Measurements from ENCODE around the gene D2HGDH. TPM values are rescaled to one million over a fixed set of nuclear protein-coding genes. Genes with fewer than 3 reads are reported as not detected.
"Not testable (repeated sequence)": the region's sequence is repeated elsewhere in the genome, so short reads cannot be mapped to it uniquely, and the experiment has no call there.

D2HGDH gene
- total and polyA plus RNA-seq, 8 donors, result 14.9 to 116 (median 25.6) TPM

DNA sequence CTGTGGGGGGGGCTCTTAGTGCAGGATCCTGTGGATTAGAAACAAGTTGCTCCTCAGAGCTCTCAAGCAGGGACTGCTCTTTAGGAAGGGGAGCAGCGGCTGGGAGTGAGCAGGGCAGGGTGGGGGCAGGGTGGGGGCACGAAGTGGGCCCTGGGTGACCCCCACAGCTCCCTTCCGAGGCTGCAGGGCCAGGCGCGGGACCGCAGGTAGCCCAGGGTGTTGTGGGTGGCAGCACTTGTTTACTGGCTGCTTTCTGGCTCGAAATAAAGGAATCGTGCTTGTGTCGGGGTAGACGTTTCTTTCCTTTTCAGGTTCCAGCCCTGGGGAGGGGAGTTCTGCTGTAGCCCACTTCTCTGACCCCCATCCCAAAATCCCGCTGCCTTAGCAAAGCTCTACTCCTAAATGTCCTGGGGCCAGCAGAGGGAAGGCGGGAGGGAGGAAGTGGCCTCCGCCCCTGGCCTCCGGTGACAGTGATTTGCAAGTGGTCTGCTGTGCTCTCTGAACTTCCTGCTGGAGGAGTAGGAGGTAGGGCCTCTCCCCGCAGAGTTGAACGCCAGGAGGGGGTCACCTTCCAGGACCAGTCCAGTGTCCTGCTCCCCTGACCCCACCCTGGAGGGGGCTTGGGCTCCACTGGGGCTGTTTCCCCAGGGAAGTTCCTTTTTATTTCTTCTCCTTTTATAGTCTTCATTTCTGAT lies 82.8 kb downstream of the D2HGDH start:
- no peak for FAIRE-seq
- no peak for ATAC-seq

GRCh38 chr2:241817821-241818215 lies 83.4 kb downstream of the D2HGDH start:
- H3K27ac ChIP-seq; H3K9me3 ChIP-seq; ATAC-seq; FAIRE-seq; DNase-seq; H3K4me3 ChIP-seq; intact Hi-C loops (cut with DNase I); H3K4me1 ChIP-seq; H3K36me3 ChIP-seq; H3K27me3 ChIP-seq: not testable (repeated sequence)
- WGBS, 2 donors, result 87 to 88% methylated on average over 9 to 10 of the region's 10 CpGs

More for the DNA sequence above, 82.8 kb downstream of the D2HGDH start:
- H3K27ac ChIP-seq, result no peak overlapping the region
- 63 to 69% methylated on average over 16 of the region's 16 CpGs for WGBS, 2 donors
- H3K36me3 ChIP-seq, result no peaks in the 10 kb centered on the region
- DNase-seq, result peak in 1 of 6 donors; percentile 37
- H3K4me1 ChIP-seq, result no peaks in the 10 kb centered on the region
- TF ChIP-seq, protein P1, sequence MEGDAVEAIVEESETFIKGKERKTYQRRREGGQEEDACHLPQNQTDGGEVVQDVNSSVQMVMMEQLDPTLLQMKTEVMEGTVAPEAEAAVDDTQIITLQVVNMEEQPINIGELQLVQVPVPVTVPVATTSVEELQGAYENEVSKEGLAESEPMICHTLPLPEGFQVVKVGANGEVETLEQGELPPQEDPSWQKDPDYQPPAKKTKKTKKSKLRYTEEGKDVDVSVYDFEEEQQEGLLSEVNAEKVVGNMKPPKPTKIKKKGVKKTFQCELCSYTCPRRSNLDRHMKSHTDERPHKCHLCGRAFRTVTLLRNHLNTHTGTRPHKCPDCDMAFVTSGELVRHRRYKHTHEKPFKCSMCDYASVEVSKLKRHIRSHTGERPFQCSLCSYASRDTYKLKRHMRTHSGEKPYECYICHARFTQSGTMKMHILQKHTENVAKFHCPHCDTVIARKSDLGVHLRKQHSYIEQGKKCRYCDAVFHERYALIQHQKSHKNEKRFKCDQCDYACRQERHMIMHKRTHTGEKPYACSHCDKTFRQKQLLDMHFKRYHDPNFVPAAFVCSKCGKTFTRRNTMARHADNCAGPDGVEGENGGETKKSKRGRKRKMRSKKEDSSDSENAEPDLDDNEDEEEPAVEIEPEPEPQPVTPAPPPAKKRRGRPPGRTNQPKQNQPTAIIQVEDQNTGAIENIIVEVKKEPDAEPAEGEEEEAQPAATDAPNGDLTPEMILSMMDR (IDR thresholded peaks at IDR 0.05), result no peak
- H3K4me3 ChIP-seq, result no peak overlapping the region
- no peaks in the 10 kb centered on the region for H3K9me3 ChIP-seq
- intact Hi-C loops (cut with DNase I), result no loop called here
- no peaks in the 10 kb centered on the region for H3K27me3 ChIP-seq

Other genes starting within 250 kb of the D2HGDH start
- 100 to 1,000 TPM in 1 of 6 donors, 10 to 100 TPM in 5; 60.6 to 103 (median 71.7) TPM for gene STK25, start 226.0 kb upstream of the D2HGDH start, total RNA-seq
- gene STK25, start 226.0 kb upstream of the D2HGDH start, polyA plus RNA-seq, result 100 to 1,000 TPM; 265 to 282 TPM
- 10 to 100 TPM in 5 of 6 donors, 1 to 10 TPM in 1; 10.0 to 24.8 (median 12.6) TPM for gene BOK, start 175.9 kb upstream of the D2HGDH start, total RNA-seq
- 10 to 100 TPM; 10.1 to 11.5 TPM for gene BOK, start 175.9 kb upstream of the D2HGDH start, polyA plus RNA-seq
- 10 to 100 TPM; 22.4 to 28.7 (median 25.8) TPM for gene THAP4, start 97.5 kb upstream of the D2HGDH start, total RNA-seq
- 10 to 100 TPM; 37.4 to 42.9 TPM for gene THAP4, start 97.5 kb upstream of the D2HGDH start, polyA plus RNA-seq
- 10 to 100 TPM; 22.8 to 65.2 (median 30.4) TPM for gene ATG4B, start 96.9 kb upstream of the D2HGDH start, total RNA-seq
- gene ATG4B, start 96.9 kb upstream of the D2HGDH start, polyA plus RNA-seq, result 100 to 1,000 TPM in 1 of 2 donors, 10 to 100 TPM in 1; 64.6 to 107 TPM
- 1 to 10 TPM; 3.7 to 9.4 (median 7.0) TPM for gene DTYMK, start 47.8 kb upstream of the D2HGDH start, total RNA-seq
- gene DTYMK, start 47.8 kb upstream of the D2HGDH start, polyA plus RNA-seq, result 10 to 100 TPM in 1 of 2 donors, 1 to 10 TPM in 1; 9.8 to 11.0 TPM
- gene ING5, start 32.6 kb upstream of the D2HGDH start, total RNA-seq, result 10 to 100 TPM; 14.1 to 28.1 (median 20.7) TPM
- gene ING5, start 32.6 kb upstream of the D2HGDH start, polyA plus RNA-seq, result 10 to 100 TPM; 42.8 to 63.9 TPM
- gene GAL3ST2, start 42.2 kb downstream of the D2HGDH start, total RNA-seq, result not detected
- not detected for gene GAL3ST2, start 42.2 kb downstream of the D2HGDH start, polyA plus RNA-seq
- not detected for gene NEU4, start 74.6 kb downstream of the D2HGDH start, total RNA-seq
- under 1 TPM; 0.31 to 0.42 TPM for gene NEU4, start 74.6 kb downstream of the D2HGDH start, polyA plus RNA-seq
- under 1 TPM in 5 of 6 donors, not detected in 1; 0.14 to 0.63 (median 0.29) TPM for gene PDCD1, start 124.3 kb downstream of the D2HGDH start, total RNA-seq
- gene PDCD1, start 124.3 kb downstream of the D2HGDH start, polyA plus RNA-seq, result under 1 TPM; 0.09 to 0.23 TPM
- not detected for gene RTP5, start 135.1 kb downstream of the D2HGDH start, total RNA-seq
- under 1 TPM; 0.02 to 0.19 TPM for gene RTP5, start 135.1 kb downstream of the D2HGDH start, polyA plus RNA-seq

Measured in pancreas (tissue), 10 donors.